ENCODE measurements around the gene FAM114A2. TPM values are rescaled to one million over a fixed set of nuclear protein-coding genes. Genes with fewer than 3 reads are reported as not detected.

The FAM114A2 gene
- polyA plus RNA-seq, 1 of the 3 experiments (the other 2 are of a cell fraction) = 9.0 TPM

DNA sequence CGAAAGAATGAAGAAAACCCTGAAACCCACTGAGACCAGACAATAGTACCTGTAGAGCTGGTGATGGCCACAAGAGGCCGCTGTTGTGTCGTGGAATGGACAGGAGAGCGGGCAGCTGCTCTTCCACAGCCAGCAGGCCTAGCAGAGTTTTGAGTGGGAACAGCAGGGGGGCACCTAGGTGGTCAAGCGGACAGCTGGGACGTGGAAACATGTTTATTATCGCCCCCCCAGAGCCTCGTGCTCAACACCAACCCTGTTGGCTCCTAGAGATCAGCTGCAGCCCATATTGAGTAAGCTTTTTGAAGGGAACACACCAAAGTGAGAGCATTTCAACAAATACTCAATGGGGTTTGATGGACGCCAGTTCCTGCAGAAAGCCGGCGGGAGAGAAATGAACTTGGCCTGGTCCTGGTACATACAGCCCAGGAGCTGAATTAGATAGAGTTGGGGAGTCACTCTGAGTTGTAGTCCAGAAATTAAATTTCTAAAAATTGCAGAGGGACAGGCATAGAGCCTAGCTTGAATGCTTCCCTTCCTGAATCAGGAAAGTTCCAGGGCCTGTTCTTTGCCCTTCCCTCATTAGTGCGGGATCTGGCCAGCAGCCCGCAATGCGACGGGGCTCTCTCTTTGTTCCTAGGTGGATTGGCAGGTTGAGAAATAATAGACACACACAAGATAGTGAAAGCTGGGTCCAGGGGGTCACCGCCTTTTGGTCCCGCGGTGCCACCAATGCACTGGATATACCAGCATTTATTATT is 33.9 kb upstream of the FAM114A2 start:
- ChIA-PET CTCF (interaction anchor here (0.6 to 11.6 kb wide), 82 partner anchors 9 to 566 kb away, joined by 3 to 184 read pairs (median 5); partner anchors contain the start of genes FAM114A2, GALNT10 and MFAP3), POLR2A (interaction anchor here (0.5 to 1.6 kb wide), 4 partner anchors 125 to 1623 kb away, joined by 3 to 8 read pairs (median 4); no protein-coding TSS in a partner anchor)
- Histone ChIP-seq H2AFZ (ENCODE audit: low read depth) (peak overlapping the region; percentile 82; the same call in 1 of the 2 replicates), H3K9me3 (no peaks in the 10 kb centered on the region), H3K4me3 (ENCODE audit: low read depth in 2 of 2, low read length in 1 of 2) (peak overlapping the region in 1 of 2 experiments; percentile 53; a peak in 2 of 4 replicates), H3K9ac (peak overlapping the region; percentile 38; the same call in 1 of the 2 replicates), H3K79me2 (ENCODE audit: insufficient read depth) (no peaks in the 10 kb centered on the region), H3K4me2 (peak overlapping the region; percentile 74), H3K27me3 (ENCODE audit: insufficient read depth) (no peaks in the 10 kb centered on the region), H3F3A (replicated peaks; ENCODE audit: insufficient read depth) (no peaks in the 10 kb centered on the region), H3K27ac (ENCODE audit: low read depth in 2 of 2, low read length in 1 of 2) (no peak overlapping the region), H3K4me1 (ENCODE audit: control insufficient read depth in 1 of 2, insufficient read depth in 2 of 2, low read depth in 1 of 2, low read length in 1 of 2) (peaks cover 0 to 5% of the 10 kb centered on the region in 2 experiments; a peak in 2 of 4 replicates), H3K36me3 (replicated peaks in 1 of 2; ENCODE audit: control insufficient read depth in 1 of 2, insufficient read depth in 2 of 2, low read length in 1 of 2) (no peaks in the 10 kb centered on the region), H4K20me1 (ENCODE audit: insufficient read depth) (no peaks in the 10 kb centered on the region), H3K9me2 (no peaks in the 10 kb centered on the region)
- 41% methylated on average over 18 of the region's 18 CpGs for WGBS (ENCODE audit: low lambda C conversion rate)
- TF ChIP-seq CHD2 (IDR thresholded peaks at IDR 0.05; ENCODE audit: low read length, partially characterized antibody) (peak; percentile 24), TCF12 (IDR thresholded peaks at IDR 0.05) (no peak), FOXJ3 (CRISPR knock-in tag; IDR thresholded peaks at IDR 0.05) (no peak), SMC3 (IDR thresholded peaks at IDR 0.05; ENCODE audit: low read depth, low read length) (peak; percentile 97), POLR2AphosphoS5 (IDR thresholded peaks at IDR 0.05; ENCODE audit: low read depth, low read length) (no peak), RAD21 (IDR thresholded peaks at IDR 0.05; ENCODE audit: low read length) (peak; percentile 98), SIN3A (IDR thresholded peaks at IDR 0.05; ENCODE audit: borderline replicate concordance, low read depth, low read length) (no peak), JUND (IDR thresholded peaks at IDR 0.05) (no peak), TAF1 (IDR thresholded peaks at IDR 0.05; ENCODE audit: borderline replicate concordance, low read depth, low read length) (no peak), RFX5 (IDR thresholded peaks at IDR 0.05; ENCODE audit: low read length) (no peak; the same call in 1 of the 2 replicates), GATA2 (CRISPR knock-in tag; IDR thresholded peaks at IDR 0.05) (no peak), NRF1 (IDR thresholded peaks at IDR 0.05; ENCODE audit: low read depth, low read length) (0 out of 2 replicates have a peak, but pooled peaks have one; percentile 3), FOSL2 (IDR thresholded peaks at IDR 0.05; ENCODE audit: borderline replicate concordance, low read depth) (no peak), CTCF (IDR thresholded peaks at IDR 0.05) (peak; percentile 95)
- TF ChIP-seq, protein P1, sequence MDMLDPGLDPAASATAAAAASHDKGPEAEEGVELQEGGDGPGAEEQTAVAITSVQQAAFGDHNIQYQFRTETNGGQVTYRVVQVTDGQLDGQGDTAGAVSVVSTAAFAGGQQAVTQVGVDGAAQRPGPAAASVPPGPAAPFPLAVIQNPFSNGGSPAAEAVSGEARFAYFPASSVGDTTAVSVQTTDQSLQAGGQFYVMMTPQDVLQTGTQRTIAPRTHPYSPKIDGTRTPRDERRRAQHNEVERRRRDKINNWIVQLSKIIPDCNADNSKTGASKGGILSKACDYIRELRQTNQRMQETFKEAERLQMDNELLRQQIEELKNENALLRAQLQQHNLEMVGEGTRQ (IDR thresholded peaks at IDR 0.05; ENCODE audit: borderline replicate concordance, low read depth, low read length) = no peak
- DNase-seq = peak; percentile 73

All from SK-N-SH (cell line).